ENCODE results near the gene CACNA2D2. TPM values are rescaled to one million over a fixed set of nuclear protein-coding genes. Genes with fewer than 3 reads are reported as not detected.

Gene CACNA2D2
- total and polyA plus RNA-seq, 2 of the 13 experiments (the other 11 are each of a cell fraction or from before 2014, with no cell fraction given): not detected

GRCh38 chr3:50340147-50340447, 163.3 kb downstream of the CACNA2D2 start:
- Histone ChIP-seq H3K4me2 (ENCODE audit: low read depth, low read length) (no peak overlapping the region), H3K27ac (ENCODE audit: extremely low read length, insufficient read depth, low read length) (no peak overlapping the region), H2AFZ (ENCODE audit: low read length) (no peak overlapping the region), H4K20me1 (ENCODE audit: insufficient read depth, low read length) (no peaks in the 10 kb centered on the region; the same call in 1 of the 2 replicates), H3K79me2 (ENCODE audit: insufficient read depth, low read length) (peaks cover 18% of the 10 kb centered on the region), H3K4me1 (ENCODE audit: insufficient read depth, low read length) (peaks cover 57% of the 10 kb centered on the region), H3K36me3 (replicated peaks in 1 of 2; ENCODE audit: control insufficient read depth in 1 of 2, insufficient read depth in 2 of 2, low read length in 2 of 2) (no peaks in the 10 kb centered on the region), H3K27me3 (ENCODE audit: control insufficient read depth in 1 of 2, insufficient read depth in 2 of 2, low read length in 2 of 2) (peaks cover 1 to 2% of the 10 kb centered on the region in 2 experiments; a peak in 1 of 5 replicates), H3K4me3 (replicated peaks in 1 of 3; ENCODE audit: insufficient read depth in 1 of 3, low read depth in 2 of 3, low read length in 3 of 3) (no peak overlapping the region), H3K9ac (ENCODE audit: insufficient read depth, low read depth, low read length) (no peak overlapping the region), H3K9me3 (ENCODE audit: low read length) (no peaks in the 10 kb centered on the region)
- no TSS peak for BruUV-seq (replicated peaks)
- ATAC-seq (no peak), DNase-seq (ENCODE audit: low spot score) (no peak), FAIRE-seq (no peak)
- 91% methylated on average over 9 of the region's 9 CpGs for WGBS (ENCODE audit: low lambda C conversion rate)
- intact Hi-C loops (cut with micrococcal nuclease; ENCODE audit: unreplicated experiment): loop anchor here (10.0 kb wide), 1 partner anchor 205 kb away; no protein-coding TSS in a partner anchor
- CTCF ChIA-PET (ENCODE audit: low intra/inter-chr PET ratio, low total read pairs): no interaction called here
- POLR2A ChIA-PET: no interaction called here
- no peak for TF ChIP-seq ZNF562 (CRISPR knock-in tag; IDR thresholded peaks at IDR 0.05; ENCODE audit: borderline replicate concordance)
- TF ChIP-seq ZNF563 (CRISPR knock-in tag; IDR thresholded peaks at IDR 0.05): no peak
- no peak for TF ChIP-seq CHD4 (IDR thresholded peaks at IDR 0.05; ENCODE audit: borderline replicate concordance, low read length)
- TF ChIP-seq TFAP4 (IDR thresholded peaks at IDR 0.05; ENCODE audit: borderline replicate concordance, low read depth): no peak
- no peak for TF ChIP-seq ZNF343 (CRISPR knock-in tag; IDR thresholded peaks at IDR 0.05)
- no peak for TF ChIP-seq HINFP (CRISPR knock-in tag; IDR thresholded peaks at IDR 0.05; ENCODE audit: low read depth)
- TF ChIP-seq NCOR1 (IDR thresholded peaks at IDR 0.05; ENCODE audit: borderline replicate concordance, low read length): no peak
- no peak for TF ChIP-seq MEF2D (CRISPR knock-in tag; IDR thresholded peaks at IDR 0.05)
- TF ChIP-seq NFRKB (IDR thresholded peaks at IDR 0.05): no peak
- no peak for TF ChIP-seq ZNF597 (CRISPR knock-in tag; IDR thresholded peaks at IDR 0.05)
- in situ Hi-C loops (cut with HindIII; ENCODE audit: extremely low pct_ligation_motif_present, low pct_unique_long_range_greater_than_20kb): loop anchor here (10.0 kb wide), 1 partner anchor 205 kb away; no protein-coding TSS in a partner anchor

Measured in HepG2 (cell line).